H9 (cell line): ENCODE data around the gene SLC25A19. TPM values are rescaled to one million over a fixed set of nuclear protein-coding genes. Genes with fewer than 3 reads are reported as not detected.

Experiments used
- DNase-seq: peaks from one replicate; pipeline ENCODE4 v3.0.0-alpha.2; 2017
- H2AFZ ChIP-seq: one replicate; pipeline ENCODE4 v1.6.1; 2013; ENCODE audit warnings: mild to moderate bottlenecking, low read length, control low read depth, moderate library complexity
- H2AK5ac ChIP-seq: 2 replicates; pipeline ENCODE4 v1.6.1; 2013; ENCODE audit warnings: low read length, control low read depth, mixed read lengths; ENCODE audit not compliant: insufficient read length
- H2BK120ac ChIP-seq: one replicate; pipeline ENCODE4 v1.6.1; 2013; ENCODE audit warnings: low read depth, mild to moderate bottlenecking, low read length, control low read depth, inconsistent platforms; ENCODE audit not compliant: poor library complexity, severe bottlenecking
- H2BK12ac ChIP-seq: 2 replicates; pipeline ENCODE4 v1.6.1; 2013; ENCODE audit warnings: low read length, control low read depth, mixed read lengths, low read depth; ENCODE audit not compliant: insufficient read length
- H2BK15ac ChIP-seq: 2 replicates; pipeline ENCODE4 v1.6.1; 2013; ENCODE audit warnings: low read depth, low read length, control low read depth
- H2BK20ac ChIP-seq: one replicate; pipeline ENCODE4 v1.6.1; 2013; ENCODE audit warnings: low read depth, mild to moderate bottlenecking, low read length, control low read depth, inconsistent platforms; ENCODE audit not compliant: poor library complexity, severe bottlenecking
- H2BK5ac ChIP-seq: 2 replicates; pipeline ENCODE4 v1.6.1; 2013; ENCODE audit warnings: low read length, control low read depth, mixed read lengths; ENCODE audit not compliant: insufficient read length
- H3K14ac ChIP-seq: 2 replicates; pipeline ENCODE4 v1.6.1; 2013; ENCODE audit warnings: low read length, control low read depth; ENCODE audit not compliant: insufficient read depth
- H3K18ac ChIP-seq: 2 replicates; pipeline ENCODE4 v1.6.1; 2013; ENCODE audit warnings: low read depth, mild to moderate bottlenecking, mixed read lengths, low read length, control low read depth; ENCODE audit not compliant: insufficient read length
- H3K23ac ChIP-seq: 2 replicates; pipeline ENCODE4 v1.6.1; 2013; ENCODE audit warnings: low read length, control low read depth, mixed read lengths, low read depth; ENCODE audit not compliant: insufficient read length
- H3K23me2 ChIP-seq: 2 replicates; pipeline ENCODE4 v1.6.1; 2013; ENCODE audit warnings: low read depth, mild to moderate bottlenecking, mixed read lengths, low read length, control low read depth; ENCODE audit not compliant: insufficient read length, poor library complexity, severe bottlenecking
- H3K27ac ChIP-seq: 2 replicates; pipeline ENCODE4 v1.5.1; 2013; ENCODE audit warnings: low read length, control low read depth, mixed read lengths, low read depth; ENCODE audit not compliant: insufficient read length
- H3K27me3 ChIP-seq: 2 replicates; pipeline ENCODE4 v1.6.1; 2013; ENCODE audit warnings: low read length, control low read depth, inconsistent platforms; ENCODE audit not compliant: insufficient read depth
- H3K4ac ChIP-seq: 2 replicates; pipeline ENCODE4 v1.6.1; 2013; ENCODE audit warnings: low read depth, mild to moderate bottlenecking, control low read depth, inconsistent platforms, low read length, moderate library complexity
- H3K4me1 ChIP-seq: 2 replicates; pipeline ENCODE4 v1.6.1; 2013; ENCODE audit warnings: low read length, control low read depth, inconsistent platforms; ENCODE audit not compliant: insufficient read depth
- H3K4me2 ChIP-seq: 2 replicates; pipeline ENCODE4 v1.6.1; 2013; ENCODE audit warnings: low read length, control low read depth, mixed read lengths; ENCODE audit not compliant: insufficient read length, insufficient read depth
- H3K56ac ChIP-seq: 2 replicates; pipeline ENCODE4 v1.6.1; 2013; ENCODE audit warnings: low read depth, mild to moderate bottlenecking, mixed read lengths, low read length, control low read depth; ENCODE audit not compliant: insufficient read length
- H3K79me1 ChIP-seq: 2 replicates; pipeline ENCODE4 v1.6.1; 2013; ENCODE audit warnings: low read depth, mild to moderate bottlenecking, moderate library complexity, low read length, control low read depth, inconsistent platforms; ENCODE audit not compliant: insufficient read depth, poor library complexity, severe bottlenecking
- H3K79me2 ChIP-seq: 2 replicates; pipeline ENCODE4 v1.6.1; 2013; ENCODE audit warnings: low read length, control low read depth, inconsistent platforms; ENCODE audit not compliant: insufficient read depth
- H3K9ac ChIP-seq: 2 replicates; pipeline ENCODE4 v1.6.1; 2013; ENCODE audit warnings: low read length, control low read depth, mixed read lengths; ENCODE audit not compliant: insufficient read length; ENCODE audit errors: extremely low read depth
- H3K9me3 ChIP-seq: one replicate; pipeline ENCODE4 v1.6.1; 2013; ENCODE audit warnings: low read depth, low read length, inconsistent platforms; ENCODE audit not compliant: control insufficient read depth
- H3T11ph ChIP-seq: one replicate; pipeline ENCODE4 v1.6.1; 2013; ENCODE audit warnings: mild to moderate bottlenecking, low read length, control low read depth, inconsistent platforms
- H4K20me1 ChIP-seq: one replicate; pipeline ENCODE4 v1.6.1; 2013; ENCODE audit not compliant: control insufficient read depth, insufficient read length, insufficient read depth
- H4K5ac ChIP-seq: 2 replicates; pipeline ENCODE4 v1.6.1; 2013; ENCODE audit warnings: low read depth, mild to moderate bottlenecking, mixed read lengths, low read length, control low read depth; ENCODE audit not compliant: insufficient read length
- H4K8ac ChIP-seq: replicated peaks from 2 replicates; pipeline ENCODE4 v1.6.1; 2013; ENCODE audit warnings: low read length, control low read depth, mixed read lengths, low read depth; ENCODE audit not compliant: insufficient read length
- H4K91ac ChIP-seq: 2 replicates; pipeline ENCODE4 v1.6.1; 2013; ENCODE audit warnings: low read depth, mild to moderate bottlenecking, moderate library complexity, mixed read lengths, low read length, control low read depth; ENCODE audit not compliant: insufficient read length
- H3K27ac Mint-ChIP-seq, 3 experiments: 2 replicates in 2 of 3; 3 replicates in 1 of 3; pipeline ENCODE4 v1.8.0; 2020 to 2021; ENCODE audit warnings: mixed read lengths in 3 of 3, mild to moderate bottlenecking in 1 of 3, moderate library complexity in 1 of 3
- H3K27me3 Mint-ChIP-seq: 2 replicates; pipeline ENCODE4 v1.8.0; 2021; ENCODE audit warnings: low read depth, mild to moderate bottlenecking, moderate library complexity, mixed read lengths
- H3K36me3 Mint-ChIP-seq, 3 experiments: 2 replicates in 2 of 3; 3 replicates in 1 of 3; pipeline ENCODE4 v1.8.0; 2020 to 2021; ENCODE audit warnings: low read depth in 3 of 3, mixed read lengths in 3 of 3; ENCODE audit not compliant: insufficient read depth in 1 of 3
- H3K4me1 Mint-ChIP-seq, 2 experiments: 2 replicates each; pipeline ENCODE4 v1.8.0; 2020; ENCODE audit warnings: mixed read lengths in 2 of 2
- H3K4me3 Mint-ChIP-seq, 2 experiments: 2 replicates in 1 of 2; 3 replicates in 1 of 2; pipeline ENCODE4 v1.8.0; 2020 to 2021; ENCODE audit warnings: mild to moderate bottlenecking in 2 of 2, mixed read lengths in 2 of 2, moderate library complexity in 1 of 2
- H3K9me3 Mint-ChIP-seq, 2 experiments: 2 replicates in 1 of 2; 3 replicates in 1 of 2; pipeline ENCODE4 v1.8.0; 2020; ENCODE audit warnings: mild to moderate bottlenecking in 2 of 2, mixed read lengths in 2 of 2, moderate library complexity in 1 of 2
- CTCF ChIP-seq: fragments of 200-600 bp; sonication (generic); conservative IDR thresholded peaks from 3 replicates; pipeline ENCODE4 v1.8.0; 2021; ENCODE audit warnings: antibody characterized with exemption, mild to moderate bottlenecking
- WGBS: extraction: QIAGEN DNeasy Blood & Tissue Kit; methylation state at CpG from one replicate; pipeline ENCODE4 v1.1.7; 2013; ENCODE audit warnings: missing lambda C conversion rate, low lambda C conversion rate, mixed read lengths; ENCODE audit not compliant: insufficient read length; ENCODE audit errors: extremely low coverage; 5-methylcytosine and 5-hydroxymethylcytosine counted together
- total RNA-seq: library from RNA; stranded (reverse); gene quantifications from 2 replicates; pipeline ENCODE4 v1.2.1, GENCODE V29; 2021

Gene SLC25A19
- total RNA-seq, 1 experiment from 2014 or later, result 24.2 TPM

GRCh38 chr17:75327757-75328156 is 38.5 kb upstream of the SLC25A19 start:
- no peak overlapping the region for H3K4me3 Mint-ChIP-seq
- Histone ChIP-seq H4K20me1 (no peaks in the 10 kb centered on the region), H2BK12ac (no peak overlapping the region), H3K9ac (no peak overlapping the region), H3K79me1 (peaks cover 2% of the 10 kb centered on the region), H2BK15ac (no peak overlapping the region), H2BK120ac (no peak overlapping the region), H2BK5ac (no peak overlapping the region), H3K9me3 (no peaks in the 10 kb centered on the region), H4K5ac (no peak overlapping the region), H3K18ac (no peak overlapping the region), H3K56ac (no peak overlapping the region), H4K91ac (no peak overlapping the region), H4K8ac (no peak overlapping the region), H3K27me3 (no peaks in the 10 kb centered on the region), H3K79me2 (no peaks in the 10 kb centered on the region), H2AFZ (no peak overlapping the region), H3K14ac (no peak overlapping the region), H2BK20ac (no peak overlapping the region), H3K4me1 (no peaks in the 10 kb centered on the region; the same call in 1 of the 2 replicates), H3K4ac (no peak overlapping the region), H2AK5ac (no peak overlapping the region), H3K23ac (no peak overlapping the region), H3K4me2 (no peak overlapping the region), H3T11ph (no peak overlapping the region), H3K27ac (no peak overlapping the region), H3K23me2 (no peaks in the 10 kb centered on the region)
- H3K27me3 Mint-ChIP-seq, result no peaks in the 10 kb centered on the region
- peaks cover 14 to 33% (median 26%) of the 10 kb centered on the region in 3 experiments for H3K36me3 Mint-ChIP-seq
- H3K4me1 Mint-ChIP-seq, result peaks cover 25 to 38% of the 10 kb centered on the region in 2 experiments
- DNase-seq, result no peak
- H3K27ac Mint-ChIP-seq, result peak overlapping the region in 1 of 3 experiments; percentile 74; a peak in 1 of 7 replicates
- WGBS, result no CpG with 5 or more reads among the region's 2 CpGs
- no peaks in the 10 kb centered on the region for H3K9me3 Mint-ChIP-seq
- TF ChIP-seq CTCF, result no peak
